HepG2 (cell line): ENCODE data around the gene NSD1. TPM values are rescaled to one million over a fixed set of nuclear protein-coding genes. Genes with fewer than 3 reads are reported as not detected.
A peak's percentile ranks its signal among the peaks of the same experiment; 100 is the strongest.

Experiments used
- CBX5 ChIP-seq: sonication (generic); formaldehyde crosslinking; IDR thresholded peaks from 2 replicates; pipeline ENCODE4 v1.4.0; 2020; ENCODE audit warnings: missing genetic modification reagents, borderline replicate concordance
- CHD4 ChIP-seq: fragments of 200-600 bp; sonication (generic); IDR thresholded peaks from 2 replicates; pipeline ENCODE4 v1.7.0; 2017; ENCODE audit warnings: mild to moderate bottlenecking, low read length, borderline replicate concordance
- CREBL2 ChIP-seq: sonication (generic); formaldehyde crosslinking; IDR thresholded peaks from 2 replicates; pipeline ENCODE4 v1.8.1; 2023; ENCODE audit warnings: missing genetic modification reagents, mild to moderate bottlenecking, borderline replicate concordance
- CREM ChIP-seq, 2 experiments: sonication (generic) in 1 of 2; formaldehyde crosslinking in 1 of 2; IDR thresholded peaks; 2 replicates each; pipeline versions ENCODE4 v1.4.0 to v1.6.1; 2016 to 2020; ENCODE audit warnings: antibody characterized with exemption in 1 of 2, mild to moderate bottlenecking in 1 of 2, missing genetic modification reagents in 1 of 2
- DR1 ChIP-seq: sonication (generic); formaldehyde crosslinking; IDR thresholded peaks from 2 replicates; pipeline ENCODE4 v1.8.0; 2021; ENCODE audit warnings: mild to moderate bottlenecking, missing genetic modification reagents, inconsistent platforms
- DZIP1 ChIP-seq: sonication (generic); formaldehyde crosslinking; IDR thresholded peaks from 2 replicates; pipeline ENCODE4 v1.5.0; 2020; ENCODE audit warnings: mild to moderate bottlenecking, missing genetic modification reagents
- EHMT2 ChIP-seq: fragments of 200-600 bp; sonication (generic); IDR thresholded peaks from 2 replicates; pipeline ENCODE4 v1.7.0; 2017; ENCODE audit warnings: antibody characterized with exemption, low read depth, low read length, borderline replicate concordance
- ETV5 ChIP-seq: IDR thresholded peaks from 2 replicates; pipeline ENCODE4 v1.6.1; 2018; ENCODE audit warnings: missing biosample characterization, missing genetic modification reagents, inconsistent platforms, borderline replicate concordance
- FOXM1 ChIP-seq: sonication (generic); formaldehyde crosslinking; IDR thresholded peaks from 2 replicates; pipeline ENCODE4 v1.5.0; 2020; ENCODE audit warnings: missing genetic modification reagents
- NR2C2 ChIP-seq: sonication (generic); formaldehyde crosslinking; IDR thresholded peaks from 2 replicates; pipeline ENCODE4 v1.4.0; 2020; ENCODE audit warnings: missing genetic modification reagents, mild to moderate bottlenecking, moderate library complexity, borderline replicate concordance
- NR2F6 ChIP-seq, 2 experiments: IDR thresholded peaks; 2 replicates each; pipeline ENCODE4 v1.6.1; 2016; ENCODE audit warnings: antibody characterized with exemption in 1 of 2, mild to moderate bottlenecking in 1 of 2
- RAD51 ChIP-seq: fragments of 450-650 bp; IDR thresholded peaks from 2 replicates; pipeline ENCODE4 v1.6.1; 2016; ENCODE audit warnings: borderline replicate concordance
- RBFOX2 ChIP-seq: fragments of 200-400 bp; formaldehyde crosslinking; IDR thresholded peaks from 2 replicates; pipeline ENCODE4 v1.6.1; 2017; ENCODE audit warnings: low read depth, mild to moderate bottlenecking, low read length
- RFX5 ChIP-seq: IDR thresholded peaks from 2 replicates; pipeline ENCODE4 v1.6.1; 2011; ENCODE audit warnings: low read depth, low read length, improper control_type of control experiment
- SRSF4 ChIP-seq: fragments of 200-400 bp; formaldehyde crosslinking; IDR thresholded peaks from one replicate; pipeline ENCODE4 v1.6.1; 2018; ENCODE audit warnings: mild to moderate bottlenecking, low read depth, low read length, moderate library complexity; ENCODE audit not compliant: poor library complexity, severe bottlenecking
- ZBTB14 ChIP-seq: sonication (generic); formaldehyde crosslinking; IDR thresholded peaks from 2 replicates; pipeline ENCODE4 v1.4.0; 2020; ENCODE audit warnings: missing genetic modification reagents
- ZBTB26 ChIP-seq: IDR thresholded peaks from 2 replicates; pipeline ENCODE4 v1.6.1; 2016; ENCODE audit warnings: missing compliant biosample characterization, missing genetic modification reagents, borderline replicate concordance
- ZBTB43 ChIP-seq: sonication (generic); formaldehyde crosslinking; conservative IDR thresholded peaks from 2 replicates; pipeline ENCODE4 v1.4.0; 2020; ENCODE audit warnings: missing genetic modification reagents
- ZMAT5 ChIP-seq: sonication (generic); formaldehyde crosslinking; IDR thresholded peaks from 2 replicates; pipeline ENCODE4 v1.5.0; 2020; ENCODE audit warnings: mild to moderate bottlenecking, low read depth, missing genetic modification reagents, borderline replicate concordance
- ZNF292 ChIP-seq: sonication (generic); formaldehyde crosslinking; IDR thresholded peaks from 2 replicates; pipeline ENCODE4 v1.8.1; 2022; ENCODE audit warnings: mild to moderate bottlenecking, low read depth, missing genetic modification reagents, borderline replicate concordance
- ZNF34 ChIP-seq: sonication (generic); formaldehyde crosslinking; IDR thresholded peaks from 2 replicates; pipeline ENCODE4 v1.4.0; 2020; ENCODE audit warnings: mild to moderate bottlenecking, missing genetic modification reagents, borderline replicate concordance
- ZNF484 ChIP-seq: sonication (generic); formaldehyde crosslinking; IDR thresholded peaks from 2 replicates; pipeline ENCODE4 v1.5.1; 2020; ENCODE audit warnings: mild to moderate bottlenecking, low read depth, missing genetic modification reagents, borderline replicate concordance
- ZNF879 ChIP-seq: sonication (generic); formaldehyde crosslinking; IDR thresholded peaks from 2 replicates; pipeline ENCODE4 v1.8.1; 2023; ENCODE audit warnings: missing genetic modification reagents
- polyA plus RNA-seq, 8 experiments: library from polyadenylated mRNA; depleted of rRNA in 3 of 8; stranded (reverse) in 7 of 8; unstranded in 1 of 8; fragments of >200 nt; fragmentation: Illumina TruSeq in 4 of 8; extraction: Trizol in 4 of 8; gene quantifications; 2 replicates each; pipeline versions ENCODE4 v1.2.1 to v1.2.3, GENCODE V29; 2011 to 2016; ENCODE audit warnings: low read depth in 4 of 8, missing spikeins in 1 of 8, mixed read lengths in 1 of 8; ENCODE audit not compliant: insufficient read depth in 1 of 8
- total RNA-seq, 5 experiments: library from RNA; depleted of rRNA; stranded (reverse); fragments of >200 nt; fragmentation: Illumina TruSeq; extraction: Trizol; gene quantifications; 2 replicates each; pipeline ENCODE4 v1.2.3, GENCODE V29; 2016; ENCODE audit warnings: low read depth in 1 of 5

Gene NSD1
- total and polyA plus RNA-seq, 2 of the 13 experiments (the other 11 are each of a cell fraction or from before 2014, with no cell fraction given): 0.01 to 0.09 TPM

- TF ChIP-seq ZNF484 (CRISPR knock-in tag) (no peak), ZMAT5 (CRISPR knock-in tag) (no peak), ZBTB14 (CRISPR knock-in tag) (no peak), RFX5 (no peak), SRSF4 (no peak), ZNF34 (CRISPR knock-in tag) (no peak), NR2C2 (CRISPR knock-in tag) (peak; percentile 33; the same call in 1 of the 2 replicates), ZBTB43 (no peak), CREBL2 (CRISPR knock-in tag) (no peak), CHD4 (no peak; the same call in 1 of the 2 replicates), ETV5 (CRISPR knock-in tag) (no peak), RAD51 (no peak), FOXM1 (CRISPR knock-in tag) (no peak), DR1 (no peak), CREM (IDR thresholded peaks at IDR 0.05) (peak; percentile 58; the same call in 1 of the 2 replicates), CREM (CRISPR knock-in tag; IDR thresholded peaks at IDR 0.05) (no peak), ZNF879 (CRISPR knock-in tag) (no peak), DZIP1 (CRISPR knock-in tag) (no peak), EHMT2 (no peak), ZNF292 (no peak; the same call in 1 of the 2 replicates), ZBTB26 (CRISPR knock-in tag) (peak; percentile 97), NR2F6 (IDR thresholded peaks at IDR 0.05) (peak; percentile 58), NR2F6 (CRISPR knock-in tag; IDR thresholded peaks at IDR 0.05) (peak; percentile 48; the same call in 1 of the 2 replicates), CBX5 (no peak), RBFOX2 (no peak)
These were observed 192.4 kb downstream of the NSD1 start (continued) for GRCh38 chr5:177325868-177326381.
